Endothelial cell of umbilical vein (primary cell): ENCODE results near the gene PHACTR1. TPM values are rescaled to one million over a fixed set of nuclear protein-coding genes. Genes with fewer than 3 reads are reported as not detected.

Experiments used
- BruUV-seq: library from RNA; stranded (reverse); fragments of 400-500 nt; replicated peaks from 2 replicates; lab custom pipeline; 2021; lab: Mats Ljungman, UMichigan
- CTCF ChIA-PET: fragments of 300-600, 350-600 bp; sonication (Branson Sonifier 250); formaldehyde crosslinking; loops from one replicate; lab custom pipeline; 2021; ENCODE audit warnings: antibody characterized with exemption, inconsistent platforms; lab: Charles Lee
- POLR2A ChIA-PET: fragments of 300-600, 350-600 bp; sonication (Branson Sonifier 250); formaldehyde crosslinking; loops from one replicate; lab custom pipeline; 2021; ENCODE audit warnings: antibody characterized with exemption, inconsistent platforms; lab: Charles Lee
- DNase-seq: peaks from one replicate; pipeline ENCODE4 v3.0.0-alpha.2; 2011; ENCODE audit warnings: low read depth, low spot score
- FAIRE-seq: peaks from 2 replicates; lab custom pipeline; 2011; peaks lifted over from hg19 to GRCh38; lab: Jason Lieb, UNC
- H2AFZ ChIP-seq: 2 replicates; pipeline ENCODE4 v1.6.0; 2012; ENCODE audit warnings: low read depth, low read length, control low read depth, inconsistent platforms
- H3K27ac ChIP-seq: 2 replicates; pipeline ENCODE4 v1.5.1; 2011; ENCODE audit warnings: low read depth, mild to moderate bottlenecking, control low read depth, low read length, moderate library complexity; ENCODE audit not compliant: insufficient read depth
- H3K27me3 ChIP-seq, 2 experiments: 2 replicates each; pipeline versions ENCODE4 v1.6.0 to v1.6.1; 2011; ENCODE audit warnings: low read length in 2 of 2, mixed read lengths in 1 of 2; ENCODE audit not compliant: control insufficient read depth in 2 of 2, insufficient read depth in 2 of 2
- H3K36me3 ChIP-seq, 2 experiments: 2 replicates in 1 of 2; 3 replicates in 1 of 2; pipeline ENCODE4 v1.5.1; 2011; ENCODE audit warnings: low read length in 2 of 2, mild to moderate bottlenecking in 1 of 2, moderate library complexity in 1 of 2; ENCODE audit not compliant: control insufficient read depth in 2 of 2, insufficient read depth in 2 of 2; ENCODE audit errors: extremely low read depth in 1 of 2
- H3K4me1 ChIP-seq: 3 replicates; pipeline ENCODE4 v1.5.1; 2011; ENCODE audit warnings: mild to moderate bottlenecking, low read length; ENCODE audit not compliant: control insufficient read depth, insufficient read depth; ENCODE audit errors: extremely low read depth
- H3K4me2 ChIP-seq: 2 replicates; pipeline ENCODE4 v1.6.1; 2011; ENCODE audit warnings: low read length, control low read depth, mixed read lengths; ENCODE audit not compliant: insufficient read depth
- H3K4me3 ChIP-seq, 3 experiments: fragments of 200-600 bp in 1 of 3; sonication (generic), shearing (Covaris generic) in 1 of 3; replicated peaks in 1 of 3; 2 replicates each; pipeline ENCODE4 v1.5.1; 2011 to 2016; ENCODE audit warnings: control low read depth in 3 of 3, low read length in 3 of 3, mild to moderate bottlenecking in 2 of 3, inconsistent platforms in 1 of 3, low read depth in 1 of 3, moderate library complexity in 1 of 3; ENCODE audit not compliant: insufficient read depth in 1 of 3
- H3K79me2 ChIP-seq: 2 replicates; pipeline ENCODE4 v1.6.0; 2012; ENCODE audit warnings: low read length, inconsistent platforms; ENCODE audit not compliant: control insufficient read depth, insufficient read depth
- H3K9ac ChIP-seq: replicated peaks from 2 replicates; pipeline ENCODE3; 2011; ENCODE audit warnings: low read length, control low read depth; ENCODE audit not compliant: insufficient read depth; ENCODE audit errors: extremely low read depth
- H3K9me1 ChIP-seq: replicated peaks from 3 replicates; pipeline ENCODE4 v1.6.0; 2011; ENCODE audit warnings: mild to moderate bottlenecking, low read length; ENCODE audit not compliant: control insufficient read depth, insufficient read depth; ENCODE audit errors: extremely low read depth
- H3K9me3 ChIP-seq: replicated peaks from 2 replicates; pipeline ENCODE4 v1.5.1; 2012; ENCODE audit warnings: low read length, inconsistent platforms; ENCODE audit not compliant: control insufficient read depth, insufficient read depth
- H4K20me1 ChIP-seq: replicated peaks from 2 replicates; pipeline ENCODE3; 2011; ENCODE audit warnings: mild to moderate bottlenecking, low read length; ENCODE audit not compliant: control insufficient read depth, insufficient read depth; ENCODE audit errors: extremely low read depth
- EZH2 ChIP-seq: IDR thresholded peaks from 2 replicates; pipeline ENCODE4 v1.6.1; 2012; ENCODE audit warnings: borderline replicate concordance, low read depth, mild to moderate bottlenecking, moderate library complexity, low read length, inconsistent platforms; ENCODE audit not compliant: severe bottlenecking
- FOS ChIP-seq: IDR thresholded peaks from 2 replicates; pipeline ENCODE4 v1.6.1; 2011; ENCODE audit warnings: mild to moderate bottlenecking, low read length, moderate library complexity, borderline replicate concordance; ENCODE audit not compliant: insufficient read depth
- GATA2 ChIP-seq: IDR thresholded peaks from 2 replicates; pipeline ENCODE4 v1.7.0; 2011; ENCODE audit warnings: low read depth, mild to moderate bottlenecking, moderate library complexity, mixed read lengths, low read length; ENCODE audit not compliant: insufficient read length, insufficient read depth
- JUN ChIP-seq: IDR thresholded peaks from 2 replicates; pipeline ENCODE4 v1.6.1; 2011; ENCODE audit warnings: borderline replicate concordance, low read depth; ENCODE audit not compliant: insufficient read length, insufficient read depth
- MAX ChIP-seq: IDR thresholded peaks from 2 replicates; pipeline ENCODE4 v1.6.1; 2011; ENCODE audit not compliant: insufficient read depth, insufficient read length
- MYC ChIP-seq: IDR thresholded peaks from one replicate; pipeline ENCODE4 v1.6.1; 2011; ENCODE audit warnings: mild to moderate bottlenecking, low read depth, low read length
- POLR2A ChIP-seq: IDR thresholded peaks from 2 replicates; pipeline ENCODE4 v1.6.1; 2012; ENCODE audit warnings: low read depth, mild to moderate bottlenecking, control low read depth, low read length
- POLR2AphosphoS5 ChIP-seq: IDR thresholded peaks from 2 replicates; pipeline ENCODE4 v1.6.1; 2012; ENCODE audit warnings: low read depth, mild to moderate bottlenecking, control low read depth, low read length, moderate library complexity; ENCODE audit not compliant: insufficient read depth
- dilution Hi-C: fragments of 300-500 bp; cut with MboI; formaldehyde crosslinking; loops from one replicate; pipeline ENCODE4 v1.15.0; 2019; ENCODE audit warnings: low sequenced_read_pairs; ENCODE audit not compliant: extremely low pct_ligation_motif_present
- intact Hi-C: fragments of 100-400 bp; cut with micrococcal nuclease; formaldehyde crosslinking; loops from one replicate; pipeline ENCODE4 v1.10.0; 2022
- polyA plus RNA-seq, 4 experiments: library from polyadenylated mRNA; depleted of rRNA in 3 of 4; stranded (reverse) in 3 of 4; unstranded in 1 of 4; fragments of >200 nt; gene quantifications; 2 replicates each; pipeline versions ENCODE4 v1.2.1 to v1.2.3, GENCODE V29; 2011 to 2012; ENCODE audit warnings: missing spikeins in 1 of 4
- total RNA-seq: library from RNA; stranded (reverse); gene quantifications from 2 replicates; pipeline ENCODE4 v1.2.3, GENCODE V29; 2021
- TF ChIP-seq, protein P1 (sequence below), 2 donors: IDR thresholded peaks; 1 replicate in 1 of 2; 2 replicates in 1 of 2; pipeline ENCODE4 v1.5.1; 2011; ENCODE audit warnings: low read length in 2 of 2, mild to moderate bottlenecking in 2 of 2, moderate library complexity in 2 of 2, control low read depth in 1 of 2, inconsistent platforms in 1 of 2, low read depth in 1 of 2; ENCODE audit not compliant: insufficient read depth in 1 of 2; ENCODE audit errors: extremely low read depth in 1 of 2

The PHACTR1 gene
- total and polyA plus RNA-seq, 2 donors (not counting 3 experiments of a cell fraction or from before 2014, with no cell fraction given) = 2.4 to 23.2 TPM

DNA sequence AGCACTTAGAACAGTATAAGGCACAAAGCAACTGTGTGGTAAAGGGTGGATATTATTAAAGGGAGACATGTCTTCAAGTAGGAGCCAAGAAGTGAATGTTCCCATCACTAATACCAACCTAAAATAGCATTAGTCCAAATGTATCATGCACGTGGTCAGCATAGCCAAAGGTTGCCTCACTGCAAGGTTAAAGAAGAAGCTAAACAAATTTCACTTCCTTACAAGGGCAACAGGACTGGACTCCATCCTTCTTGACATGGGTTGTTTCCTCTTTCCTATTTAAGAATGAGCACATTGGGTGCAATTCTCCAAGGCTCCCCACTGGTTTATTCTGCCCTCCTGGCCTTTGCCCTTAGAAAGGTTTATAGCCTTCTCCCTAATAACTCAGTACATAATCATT lies 186.7 kb downstream of the PHACTR1 start:
- Histone ChIP-seq H3K79me2 (no peaks in the 10 kb centered on the region), H4K20me1 (no peaks in the 10 kb centered on the region), H3K27me3 (peaks cover 20 to 26% of the 10 kb centered on the region in 2 experiments), H3K36me3 (no peaks in the 10 kb centered on the region), H3K9me1 (no peaks in the 10 kb centered on the region), H3K9me3 (no peaks in the 10 kb centered on the region), H3K4me2 (no peak overlapping the region), H3K4me3 (no peak overlapping the region), H3K4me1 (no peaks in the 10 kb centered on the region), H3K9ac (no peak overlapping the region), H3K27ac (no peak overlapping the region), H2AFZ (no peak overlapping the region)
- CTCF ChIA-PET = interaction anchor here (1.2 to 1.3 kb wide), 2 partner anchors 10 to 265 kb away, joined by 4 read pairs; no protein-coding TSS in a partner anchor
- FAIRE-seq (no peak), DNase-seq (no peak)
- dilution Hi-C loops (no loop called here), intact Hi-C loops (no loop called here)
- BruUV-seq = no TSS peak
- POLR2A ChIA-PET = no interaction called here
- TF ChIP-seq EZH2 (no peak), JUN (no peak), FOS (no peak), POLR2AphosphoS5 (no peak), MYC (no peak), GATA2 (no peak), MAX (no peak), POLR2A (no peak)
- TF ChIP-seq, protein P1, sequence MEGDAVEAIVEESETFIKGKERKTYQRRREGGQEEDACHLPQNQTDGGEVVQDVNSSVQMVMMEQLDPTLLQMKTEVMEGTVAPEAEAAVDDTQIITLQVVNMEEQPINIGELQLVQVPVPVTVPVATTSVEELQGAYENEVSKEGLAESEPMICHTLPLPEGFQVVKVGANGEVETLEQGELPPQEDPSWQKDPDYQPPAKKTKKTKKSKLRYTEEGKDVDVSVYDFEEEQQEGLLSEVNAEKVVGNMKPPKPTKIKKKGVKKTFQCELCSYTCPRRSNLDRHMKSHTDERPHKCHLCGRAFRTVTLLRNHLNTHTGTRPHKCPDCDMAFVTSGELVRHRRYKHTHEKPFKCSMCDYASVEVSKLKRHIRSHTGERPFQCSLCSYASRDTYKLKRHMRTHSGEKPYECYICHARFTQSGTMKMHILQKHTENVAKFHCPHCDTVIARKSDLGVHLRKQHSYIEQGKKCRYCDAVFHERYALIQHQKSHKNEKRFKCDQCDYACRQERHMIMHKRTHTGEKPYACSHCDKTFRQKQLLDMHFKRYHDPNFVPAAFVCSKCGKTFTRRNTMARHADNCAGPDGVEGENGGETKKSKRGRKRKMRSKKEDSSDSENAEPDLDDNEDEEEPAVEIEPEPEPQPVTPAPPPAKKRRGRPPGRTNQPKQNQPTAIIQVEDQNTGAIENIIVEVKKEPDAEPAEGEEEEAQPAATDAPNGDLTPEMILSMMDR (IDR thresholded peaks at IDR 0.05; ENCODE audit: extremely low read depth in 1 of 2, insufficient read depth in 1 of 2, low read depth in 1 of 2, low read length in 2 of 2) = no peak
